ENCODE data around the gene CIT.

DNA sequence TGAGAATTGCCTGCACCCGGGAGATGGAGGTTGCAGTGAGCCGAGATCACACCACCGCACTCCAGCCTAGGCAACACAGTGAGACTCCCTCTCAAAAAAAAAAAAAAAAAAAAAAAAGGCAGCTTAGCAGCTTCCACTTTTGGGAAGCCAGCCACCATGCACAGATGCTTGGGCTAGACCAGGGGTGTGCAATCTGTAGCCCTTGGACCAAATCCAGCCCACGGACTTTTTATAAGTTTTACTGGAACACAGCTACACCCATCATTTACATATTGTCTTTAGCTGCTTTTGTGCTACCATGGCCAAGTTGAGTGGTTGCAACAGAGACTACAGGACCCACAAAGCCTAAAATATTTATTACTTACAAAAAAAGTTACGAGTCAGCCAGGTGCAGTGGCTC lies 6.7 kb downstream of the CIT start:
- TF ChIP-seq, protein P1, sequence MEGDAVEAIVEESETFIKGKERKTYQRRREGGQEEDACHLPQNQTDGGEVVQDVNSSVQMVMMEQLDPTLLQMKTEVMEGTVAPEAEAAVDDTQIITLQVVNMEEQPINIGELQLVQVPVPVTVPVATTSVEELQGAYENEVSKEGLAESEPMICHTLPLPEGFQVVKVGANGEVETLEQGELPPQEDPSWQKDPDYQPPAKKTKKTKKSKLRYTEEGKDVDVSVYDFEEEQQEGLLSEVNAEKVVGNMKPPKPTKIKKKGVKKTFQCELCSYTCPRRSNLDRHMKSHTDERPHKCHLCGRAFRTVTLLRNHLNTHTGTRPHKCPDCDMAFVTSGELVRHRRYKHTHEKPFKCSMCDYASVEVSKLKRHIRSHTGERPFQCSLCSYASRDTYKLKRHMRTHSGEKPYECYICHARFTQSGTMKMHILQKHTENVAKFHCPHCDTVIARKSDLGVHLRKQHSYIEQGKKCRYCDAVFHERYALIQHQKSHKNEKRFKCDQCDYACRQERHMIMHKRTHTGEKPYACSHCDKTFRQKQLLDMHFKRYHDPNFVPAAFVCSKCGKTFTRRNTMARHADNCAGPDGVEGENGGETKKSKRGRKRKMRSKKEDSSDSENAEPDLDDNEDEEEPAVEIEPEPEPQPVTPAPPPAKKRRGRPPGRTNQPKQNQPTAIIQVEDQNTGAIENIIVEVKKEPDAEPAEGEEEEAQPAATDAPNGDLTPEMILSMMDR (IDR thresholded peaks at IDR 0.05) = no peak
- TF ChIP-seq EZH2phosphoT487 (IDR thresholded peaks at IDR 0.05) = no peak
- no peak for TF ChIP-seq EZH2 (IDR thresholded peaks at IDR 0.05)

Measured in neural progenitor cell (in vitro differentiated cells).